Mesendoderm (in vitro differentiated cells): Measurements from ENCODE around the gene STAT4.

ENCODE experiments used
- DNase-seq: peaks from one replicate; pipeline ENCODE4 v3.0.0; 2013
- H2AK5ac ChIP-seq: 2 replicates; pipeline ENCODE4 v1.6.1; 2013; ENCODE audit warnings: low read length, inconsistent platforms
- H2BK120ac ChIP-seq: 2 replicates; pipeline ENCODE4 v1.6.1; 2013; ENCODE audit warnings: low read depth, mild to moderate bottlenecking, low read length, moderate library complexity, mixed read lengths
- H2BK15ac ChIP-seq: replicated peaks from 2 replicates; pipeline ENCODE4 v1.6.1; 2013; ENCODE audit warnings: low read depth, mild to moderate bottlenecking, moderate library complexity
- H2BK5ac ChIP-seq: 2 replicates; pipeline ENCODE4 v1.6.1; 2013; ENCODE audit warnings: low read length, inconsistent platforms
- H3K18ac ChIP-seq: 2 replicates; pipeline ENCODE4 v1.6.1; 2013; ENCODE audit warnings: mild to moderate bottlenecking, low read length, mixed read lengths
- H3K23ac ChIP-seq: one replicate; pipeline ENCODE4 v1.6.1; 2013; ENCODE audit warnings: low read length
- H3K27ac ChIP-seq: 2 replicates; pipeline ENCODE4 v1.5.1; 2013; ENCODE audit warnings: low read depth, mild to moderate bottlenecking, inconsistent platforms, low read length, moderate library complexity
- H3K27me3 ChIP-seq: 2 replicates; pipeline ENCODE4 v1.6.1; 2013; ENCODE audit warnings: low read length, control low read depth, mild to moderate bottlenecking, inconsistent platforms; ENCODE audit not compliant: insufficient read depth, poor library complexity
- H3K36me3 ChIP-seq: 2 replicates; pipeline ENCODE4 v1.6.1; 2013; ENCODE audit warnings: low read length, inconsistent platforms; ENCODE audit not compliant: control insufficient read depth, insufficient read depth
- H3K4ac ChIP-seq: one replicate; pipeline ENCODE4 v1.6.1; 2013; ENCODE audit warnings: low read depth, mild to moderate bottlenecking, low read length, moderate library complexity
- H3K4me1 ChIP-seq: 2 replicates; pipeline ENCODE4 v1.6.1; 2013; ENCODE audit warnings: low read depth, low read length, inconsistent platforms; ENCODE audit not compliant: control insufficient read depth
- H3K4me2 ChIP-seq: 2 replicates; pipeline ENCODE4 v1.6.1; 2013; ENCODE audit warnings: low read length
- H3K4me3 ChIP-seq: 2 replicates; pipeline ENCODE4 v1.5.1; 2013; ENCODE audit warnings: mild to moderate bottlenecking, low read length
- H3K56ac ChIP-seq: one replicate; pipeline ENCODE4 v1.6.1; 2013; ENCODE audit warnings: low read length
- H3K79me1 ChIP-seq: 2 replicates; pipeline ENCODE4 v1.6.1; 2013; ENCODE audit warnings: low read length, inconsistent platforms
- H3K79me2 ChIP-seq: 2 replicates; pipeline ENCODE4 v1.6.1; 2013; ENCODE audit warnings: mild to moderate bottlenecking, low read length; ENCODE audit not compliant: control insufficient read depth, insufficient read depth
- H3K9ac ChIP-seq: 2 replicates; pipeline ENCODE4 v1.6.1; 2013; ENCODE audit warnings: low read length, inconsistent platforms
- H4K5ac ChIP-seq: one replicate; pipeline ENCODE4 v1.6.1; 2013; ENCODE audit warnings: low read length
- H4K8ac ChIP-seq: one replicate; pipeline ENCODE4 v1.6.1; 2013; ENCODE audit warnings: low read depth, mild to moderate bottlenecking, control low read depth, low read length, moderate library complexity
- WGBS: extraction: QIAGEN DNeasy Blood & Tissue Kit; methylation state at CpG from one replicate; pipeline ENCODE4 v1.1.7; 2013; ENCODE audit warnings: low lambda C conversion rate, missing lambda C conversion rate; ENCODE audit not compliant: insufficient coverage; ENCODE audit errors: extremely low coverage; 5-methylcytosine and 5-hydroxymethylcytosine counted together

The STAT4 gene

GRCh38 chr2:191128911-191129304 lies 21.9 kb downstream of the STAT4 start:
- H3K9ac ChIP-seq: no peak overlapping the region
- no peak overlapping the region for H3K27ac ChIP-seq
- H4K8ac ChIP-seq: no peak overlapping the region
- WGBS: no CpG with 5 or more reads among the region's 2 CpGs
- no peak overlapping the region for H3K56ac ChIP-seq
- no peak overlapping the region for H2BK5ac ChIP-seq
- no peak overlapping the region for H4K5ac ChIP-seq
- no peaks in the 10 kb centered on the region for H3K36me3 ChIP-seq
- H2BK15ac ChIP-seq: no peak overlapping the region
- no peaks in the 10 kb centered on the region for H3K79me2 ChIP-seq
- no peak overlapping the region for H3K23ac ChIP-seq
- no peaks in the 10 kb centered on the region for H3K27me3 ChIP-seq
- H3K4me3 ChIP-seq: no peak overlapping the region
- H2AK5ac ChIP-seq: no peak overlapping the region
- no peak overlapping the region for H3K4me2 ChIP-seq
- no peak overlapping the region for H3K18ac ChIP-seq
- H3K4ac ChIP-seq: no peak overlapping the region
- no peaks in the 10 kb centered on the region for H3K4me1 ChIP-seq
- no peak overlapping the region for H2BK120ac ChIP-seq
- no peaks in the 10 kb centered on the region for H3K79me1 ChIP-seq
- DNase-seq: no peak

- 100% methylated on average over 1 of the region's 8 CpGs for WGBS
- H3K9ac ChIP-seq: no peak overlapping the region
- no peaks in the 10 kb centered on the region for H3K79me1 ChIP-seq
- no peak overlapping the region for H2BK120ac ChIP-seq
- H2BK15ac ChIP-seq: no peak overlapping the region
- H3K4me1 ChIP-seq: no peaks in the 10 kb centered on the region
- H3K23ac ChIP-seq: no peak overlapping the region
- no peak overlapping the region for H3K56ac ChIP-seq
- H3K79me2 ChIP-seq: no peaks in the 10 kb centered on the region
- no peak for DNase-seq
- H3K4me3 ChIP-seq: no peak overlapping the region
- H3K4ac ChIP-seq: no peak overlapping the region
- H3K27ac ChIP-seq: no peak overlapping the region
- no peak overlapping the region for H4K8ac ChIP-seq
- H3K18ac ChIP-seq: no peak overlapping the region
- no peaks in the 10 kb centered on the region for H3K27me3 ChIP-seq
- no peak overlapping the region for H3K4me2 ChIP-seq
- H2AK5ac ChIP-seq: no peak overlapping the region
- H2BK5ac ChIP-seq: no peak overlapping the region
- no peaks in the 10 kb centered on the region for H3K36me3 ChIP-seq
- H4K5ac ChIP-seq: no peak overlapping the region
These were observed 22.5 kb downstream of the STAT4 start for GRCh38 chr2:191128172-191128910.

- no peak for DNase-seq
- H3K9ac ChIP-seq: no peak overlapping the region
- no peaks in the 10 kb centered on the region for H3K27me3 ChIP-seq
- no peaks in the 10 kb centered on the region for H3K79me2 ChIP-seq
- H3K4me1 ChIP-seq: no peaks in the 10 kb centered on the region
- no peak overlapping the region for H3K23ac ChIP-seq
- H3K56ac ChIP-seq: no peak overlapping the region
- H3K4me3 ChIP-seq: no peak overlapping the region
- H4K5ac ChIP-seq: no peak overlapping the region
- H3K27ac ChIP-seq: no peak overlapping the region
- no peaks in the 10 kb centered on the region for H3K79me1 ChIP-seq
- no peak overlapping the region for H2BK15ac ChIP-seq
- H3K18ac ChIP-seq: no peak overlapping the region
- no peak overlapping the region for H4K8ac ChIP-seq
- no peak overlapping the region for H2BK120ac ChIP-seq
- no peak overlapping the region for H2AK5ac ChIP-seq
- no peak overlapping the region for H3K4ac ChIP-seq
- H2BK5ac ChIP-seq: no peak overlapping the region
- no peaks in the 10 kb centered on the region for H3K36me3 ChIP-seq
- H3K4me2 ChIP-seq: no peak overlapping the region
- WGBS: no CpG with 5 or more reads among the region's 3 CpGs
These were observed 23.6 kb downstream of the STAT4 start for GRCh38 chr2:191127235-191127634.

- Histone ChIP-seq H3K4me1 (no peaks in the 10 kb centered on the region), H3K4ac (no peak overlapping the region), H3K4me3 (no peak overlapping the region), H3K79me1 (no peaks in the 10 kb centered on the region), H3K23ac (no peak overlapping the region), H2BK5ac (no peak overlapping the region), H3K56ac (no peak overlapping the region), H3K18ac (no peak overlapping the region), H3K36me3 (no peaks in the 10 kb centered on the region), H3K79me2 (no peaks in the 10 kb centered on the region), H3K27me3 (no peaks in the 10 kb centered on the region), H3K4me2 (no peak overlapping the region), H2BK15ac (no peak overlapping the region), H4K8ac (no peak overlapping the region), H4K5ac (no peak overlapping the region), H3K27ac (no peak overlapping the region), H2AK5ac (no peak overlapping the region), H2BK120ac (no peak overlapping the region), H3K9ac (no peak overlapping the region)
- no CpG with 5 or more reads among the region's 4 CpGs for WGBS
- DNase-seq: no peak
These were observed 24.3 kb downstream of the STAT4 start for GRCh38 chr2:191126386-191127085.

GRCh38 chr2:191125646-191126045 lies 25.1 kb downstream of the STAT4 start:
- H3K27ac ChIP-seq: no peak overlapping the region

More at GRCh38 chr2:191125646-191126045, 25.1 kb downstream of the STAT4 start:
- H3K56ac ChIP-seq: no peak overlapping the region
- no peak overlapping the region for H4K8ac ChIP-seq
- no peak for DNase-seq
- H3K4me2 ChIP-seq: no peak overlapping the region
- no peak overlapping the region for H2BK5ac ChIP-seq
- H2BK15ac ChIP-seq: no peak overlapping the region
- no peaks in the 10 kb centered on the region for H3K36me3 ChIP-seq
- no peaks in the 10 kb centered on the region for H3K4me1 ChIP-seq
- H3K79me2 ChIP-seq: no peaks in the 10 kb centered on the region
- H3K18ac ChIP-seq: no peak overlapping the region
- H3K27me3 ChIP-seq: no peaks in the 10 kb centered on the region
- H3K9ac ChIP-seq: no peak overlapping the region
- WGBS: no CpG with 5 or more reads among the region's 2 CpGs
- no peak overlapping the region for H3K23ac ChIP-seq
- no peak overlapping the region for H4K5ac ChIP-seq
- no peaks in the 10 kb centered on the region for H3K79me1 ChIP-seq
- H2BK120ac ChIP-seq: no peak overlapping the region
- H2AK5ac ChIP-seq: no peak overlapping the region
- H3K4me3 ChIP-seq: no peak overlapping the region
- no peak overlapping the region for H3K4ac ChIP-seq
